Posterior cingulate gyrus (tissue), 11 donors: ENCODE results near the gene WASF2.
"Not testable (repeated sequence)": the region's sequence is repeated elsewhere in the genome, so short reads cannot be mapped to it uniquely, and the experiment has no call there.

Experiments used
- DNase-seq, 10 donors: peaks; one replicate each; pipeline versions ENCODE4 v3.0.0 to v3.0.0-alpha.2; 2020 to 2021; ENCODE audit warnings: mixed read lengths in 3 of 10
- intact Hi-C: fragments of 100-400 bp; cut with DNase I; formaldehyde crosslinking; loops from one replicate; pipeline ENCODE4 v1.15.1; 2023

Gene WASF2

GRCh38 chr1:27468378-27468777 lies 21.6 kb downstream of the WASF2 start:
- intact Hi-C loops = not testable (repeated sequence)

GRCh38 chr1:27464926-27465647 lies 24.9 kb downstream of the WASF2 start:
- intact Hi-C loops = no loop called here
- no peak for DNase-seq

More at GRCh38 chr1:27468378-27468777, 21.6 kb downstream of the WASF2 start:
- DNase-seq = not testable (repeated sequence)

- intact Hi-C loops, DNase-seq: not testable (repeated sequence)
Observed at GRCh38 chr1:27463916-27464315, 26.1 kb downstream of the WASF2 start.

- DNase-seq, intact Hi-C loops: not testable (repeated sequence)
Observed at GRCh38 chr1:27458521-27458920, 31.4 kb downstream of the WASF2 start.

GRCh38 chr1:27455139-27455811 lies 34.7 kb downstream of the WASF2 start:
- DNase-seq = no peak
- intact Hi-C loops = no loop called here

- DNase-seq = no peak
- intact Hi-C loops = no loop called here
Observed at GRCh38 chr1:27454610-27455009, 35.4 kb downstream of the WASF2 start.

- intact Hi-C loops = no loop called here
- DNase-seq = no peak
Observed at GRCh38 chr1:27451343-27451742, 38.6 kb downstream of the WASF2 start.

GRCh38 chr1:27448982-27449381 lies 41.0 kb downstream of the WASF2 start:
- no peak for DNase-seq
- intact Hi-C loops = no loop called here

- no peak for DNase-seq
- intact Hi-C loops = no loop called here
Observed at GRCh38 chr1:27447883-27448282, 42.1 kb downstream of the WASF2 start.

- intact Hi-C loops = no loop called here
- DNase-seq = no peak
Observed at GRCh38 chr1:27447399-27447798, 42.6 kb downstream of the WASF2 start.

GRCh38 chr1:27446496-27447020 lies 43.4 kb downstream of the WASF2 start:
- DNase-seq = no peak
- intact Hi-C loops = no loop called here

- intact Hi-C loops = no loop called here
- no peak for DNase-seq
Observed at GRCh38 chr1:27445177-27445936, 44.6 kb downstream of the WASF2 start.

GRCh38 chr1:27444632-27445031 lies 45.3 kb downstream of the WASF2 start:
- no peak for DNase-seq
- intact Hi-C loops = no loop called here

GRCh38 chr1:27439150-27439549 lies 50.8 kb downstream of the WASF2 start:
- DNase-seq = no peak
- intact Hi-C loops = no loop called here

GRCh38 chr1:27438621-27439061 lies 51.3 kb downstream of the WASF2 start:
- no peak for DNase-seq
- intact Hi-C loops = no loop called here

- intact Hi-C loops = no loop called here
- no peak for DNase-seq
Observed at GRCh38 chr1:27436204-27437159, 53.5 kb downstream of the WASF2 start.

- intact Hi-C loops = no loop called here
- DNase-seq = no peak
Observed at GRCh38 chr1:27435566-27436203, 54.3 kb downstream of the WASF2 start.

- intact Hi-C loops = no loop called here
Observed at GRCh38 chr1:27433706-27434105, 56.3 kb downstream of the WASF2 start.

GRCh38 chr1:27432725-27433124 lies 57.2 kb downstream of the WASF2 start:
- intact Hi-C loops, DNase-seq: not testable (repeated sequence)

More at GRCh38 chr1:27433706-27434105, 56.3 kb downstream of the WASF2 start:
- DNase-seq = no peak
